ENCODE data around the gene VAPB.
A peak's percentile ranks its signal among the peaks of the same experiment; 100 is the strongest.

VAPB gene

GRCh38 chr20:58378704-58379103 lies 10.3 kb upstream of the VAPB start:
- no peak overlapping the region for H3K9ac ChIP-seq (ENCODE audit: low read depth, low read length)
- no peak overlapping the region for H3K27ac ChIP-seq (ENCODE audit: low read depth, low read length)
- H3K27me3 ChIP-seq (ENCODE audit: insufficient read depth, low read length), result no peaks in the 10 kb centered on the region
- peaks cover 24% of the 10 kb centered on the region for H3K4me1 ChIP-seq (ENCODE audit: insufficient read depth, low read length)
- H3K9me3 ChIP-seq (ENCODE audit: insufficient read depth, low read depth, low read length), result peaks cover 15% of the 10 kb centered on the region
- no peaks in the 10 kb centered on the region for H3K36me3 ChIP-seq (ENCODE audit: insufficient read depth, low read length)
- H3K4me3 ChIP-seq (ENCODE audit: low read length), result no peak overlapping the region
- WGBS, result 69% methylated on average over 1 of the region's 3 CpGs

DNA sequence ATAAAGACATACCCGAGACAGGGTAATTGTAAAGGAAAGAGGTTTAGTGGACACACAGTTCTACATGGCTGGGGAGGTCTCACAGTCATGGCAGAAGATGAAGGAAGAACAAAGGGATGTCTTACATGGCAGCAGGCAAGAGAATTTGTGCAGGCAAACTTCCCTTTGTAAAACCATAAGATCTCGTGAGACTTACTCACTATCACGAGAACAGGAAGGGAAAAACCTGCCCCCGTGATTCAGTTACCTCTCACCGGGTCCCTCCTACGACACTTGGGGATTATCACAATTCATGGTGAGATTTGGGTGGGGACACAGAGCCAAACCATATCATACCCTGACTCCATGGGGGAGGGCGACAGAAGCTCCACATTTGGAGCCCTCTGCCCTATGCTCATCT lies 7.4 kb upstream of the VAPB start:
- WGBS, result 97% methylated on average over 7 of the region's 7 CpGs
- H3K27me3 ChIP-seq (ENCODE audit: insufficient read depth, low read length), result no peaks in the 10 kb centered on the region
- peaks cover 15% of the 10 kb centered on the region for H3K9me3 ChIP-seq (ENCODE audit: insufficient read depth, low read depth, low read length)
- H3K4me3 ChIP-seq (ENCODE audit: low read length), result no peak overlapping the region
- H3K27ac ChIP-seq (ENCODE audit: low read depth, low read length), result no peak overlapping the region
- H3K4me1 ChIP-seq (ENCODE audit: insufficient read depth, low read length), result peaks cover under 1% of the 10 kb centered on the region; the same call in 1 of the 2 replicates
- H3K9ac ChIP-seq (ENCODE audit: low read depth, low read length), result no peak overlapping the region
- no peaks in the 10 kb centered on the region for H3K36me3 ChIP-seq (ENCODE audit: insufficient read depth, low read length)

- Histone ChIP-seq H3K4me3 (ENCODE audit: low read length) (no peak overlapping the region), H3K27me3 (ENCODE audit: insufficient read depth, low read length) (no peaks in the 10 kb centered on the region), H3K27ac (ENCODE audit: low read depth, low read length) (no peak overlapping the region), H3K4me1 (ENCODE audit: insufficient read depth, low read length) (no peaks in the 10 kb centered on the region; the same call in 1 of the 2 replicates), H3K36me3 (ENCODE audit: insufficient read depth, low read length) (no peaks in the 10 kb centered on the region), H3K9ac (ENCODE audit: low read depth, low read length) (no peak overlapping the region), H3K9me3 (ENCODE audit: insufficient read depth, low read depth, low read length) (peaks cover 15% of the 10 kb centered on the region)
- 92% methylated on average over 3 of the region's 4 CpGs for WGBS
These were observed 6.9 kb upstream of the VAPB start for GRCh38 chr20:58382096-58382495.

DNA sequence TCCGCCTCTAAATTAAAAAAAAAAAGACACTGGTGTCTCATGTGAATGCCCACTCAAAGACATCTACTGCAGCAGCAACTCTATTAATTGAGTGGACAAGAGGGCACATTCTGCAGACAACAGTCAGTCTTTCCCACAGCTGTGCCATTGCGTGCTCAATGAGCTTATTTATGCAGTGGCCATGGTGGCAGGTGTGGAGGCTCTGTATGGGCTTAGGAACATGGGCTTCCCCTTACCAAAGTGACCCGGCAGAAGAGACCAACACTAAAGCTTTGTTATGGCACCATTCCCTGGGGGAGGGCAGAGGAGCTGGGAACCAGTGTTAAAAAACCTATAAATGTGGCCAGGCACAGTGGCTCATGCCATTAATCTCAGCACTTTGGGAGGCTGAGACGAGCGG lies 4.2 kb upstream of the VAPB start:
- H3K36me3 ChIP-seq (ENCODE audit: insufficient read depth, low read length), result no peaks in the 10 kb centered on the region
- no peak overlapping the region for H3K27ac ChIP-seq (ENCODE audit: low read depth, low read length)
- peaks cover 2% of the 10 kb centered on the region for H3K4me1 ChIP-seq (ENCODE audit: insufficient read depth, low read length)
- H3K9me3 ChIP-seq (ENCODE audit: insufficient read depth, low read depth, low read length), result peaks cover 15% of the 10 kb centered on the region
- no peak overlapping the region for H3K4me3 ChIP-seq (ENCODE audit: low read length)
- H3K9ac ChIP-seq (ENCODE audit: low read depth, low read length), result no peak overlapping the region
- no peaks in the 10 kb centered on the region for H3K27me3 ChIP-seq (ENCODE audit: insufficient read depth, low read length)
- WGBS, result 87% methylated on average over 5 of the region's 5 CpGs

- WGBS, result 100% methylated on average over 1 of the region's 4 CpGs
- Histone ChIP-seq H3K9me3 (ENCODE audit: insufficient read depth, low read depth, low read length) (no peaks in the 10 kb centered on the region), H3K9ac (ENCODE audit: low read depth, low read length) (peak overlapping the region; percentile 31; the same call in 1 of the 2 replicates), H3K36me3 (ENCODE audit: insufficient read depth, low read length) (peaks cover 23% of the 10 kb centered on the region; the same call in 1 of the 2 replicates), H3K27me3 (ENCODE audit: insufficient read depth, low read length) (no peaks in the 10 kb centered on the region), H3K4me1 (ENCODE audit: insufficient read depth, low read length) (peaks cover 11% of the 10 kb centered on the region), H3K27ac (ENCODE audit: low read depth, low read length) (no peak overlapping the region), H3K4me3 (ENCODE audit: low read length) (peak overlapping the region; percentile 71)
These were observed 914 bp upstream of the VAPB start for GRCh38 chr20:58388028-58388601.

- WGBS, result under 1% methylated on average over 56 of the region's 56 CpGs
- Histone ChIP-seq H3K36me3 (ENCODE audit: insufficient read depth, low read length) (peaks cover 23% of the 10 kb centered on the region; the same call in 1 of the 2 replicates), H3K9ac (ENCODE audit: low read depth, low read length) (peak overlapping the region; percentile 87), H3K27ac (ENCODE audit: low read depth, low read length) (peak overlapping the region; percentile 86), H3K27me3 (ENCODE audit: insufficient read depth, low read length) (no peaks in the 10 kb centered on the region), H3K4me3 (ENCODE audit: low read length) (peak overlapping the region; percentile 73), H3K4me1 (ENCODE audit: insufficient read depth, low read length) (peaks cover 11% of the 10 kb centered on the region), H3K9me3 (ENCODE audit: insufficient read depth, low read depth, low read length) (no peaks in the 10 kb centered on the region)
These were observed 417 bp downstream of the VAPB start for GRCh38 chr20:58389324-58389967.

- peaks cover 23% of the 10 kb centered on the region; the same call in 1 of the 2 replicates for H3K36me3 ChIP-seq (ENCODE audit: insufficient read depth, low read length)
- H3K27ac ChIP-seq (ENCODE audit: low read depth, low read length), result no peak overlapping the region
- no peaks in the 10 kb centered on the region for H3K9me3 ChIP-seq (ENCODE audit: insufficient read depth, low read depth, low read length)
- no peaks in the 10 kb centered on the region for H3K27me3 ChIP-seq (ENCODE audit: insufficient read depth, low read length)
- peak overlapping the region; percentile 87; the same call in 1 of the 2 replicates for H3K9ac ChIP-seq (ENCODE audit: low read depth, low read length)
- peak overlapping the region; percentile 73 for H3K4me3 ChIP-seq (ENCODE audit: low read length)
- WGBS, result 78% methylated on average over 17 of the region's 17 CpGs
- H3K4me1 ChIP-seq (ENCODE audit: insufficient read depth, low read length), result peaks cover 11% of the 10 kb centered on the region
These were observed 1.1 kb downstream of the VAPB start for GRCh38 chr20:58389968-58390658.

- H3K4me3 ChIP-seq (ENCODE audit: low read length), result peak overlapping the region; percentile 73; the same call in 1 of the 2 replicates
- H3K27me3 ChIP-seq (ENCODE audit: insufficient read depth, low read length), result no peaks in the 10 kb centered on the region
- H3K4me1 ChIP-seq (ENCODE audit: insufficient read depth, low read length), result peaks cover 14% of the 10 kb centered on the region
- H3K9me3 ChIP-seq (ENCODE audit: insufficient read depth, low read depth, low read length), result no peaks in the 10 kb centered on the region
- H3K9ac ChIP-seq (ENCODE audit: low read depth, low read length), result no peak overlapping the region
- peaks cover 23% of the 10 kb centered on the region; the same call in 1 of the 2 replicates for H3K36me3 ChIP-seq (ENCODE audit: insufficient read depth, low read length)
- no peak overlapping the region for H3K27ac ChIP-seq (ENCODE audit: low read depth, low read length)
- 97% methylated on average over 8 of the region's 8 CpGs for WGBS
These were observed 1.6 kb downstream of the VAPB start for GRCh38 chr20:58390659-58391035.

DNA sequence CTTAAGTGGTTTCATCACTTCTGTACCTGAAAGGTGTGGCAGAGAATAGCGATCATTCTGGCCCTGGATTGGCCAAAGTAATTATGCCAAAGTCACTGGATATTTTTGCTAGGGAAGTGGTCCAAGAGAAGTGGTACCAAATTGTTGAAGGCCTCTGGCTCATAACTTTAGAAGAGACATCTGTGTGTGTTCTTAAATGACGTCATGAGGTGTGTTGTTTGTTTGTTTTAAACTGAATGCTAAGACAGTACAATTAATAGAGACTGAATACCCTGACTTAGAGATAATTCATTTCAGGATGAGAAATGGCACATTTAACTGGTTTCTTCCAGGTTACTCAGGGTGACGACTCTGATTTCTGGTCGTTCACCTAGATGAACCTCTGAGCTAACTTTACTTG lies 3.3 kb downstream of the VAPB start:
- peaks cover 16% of the 10 kb centered on the region for H3K4me1 ChIP-seq (ENCODE audit: insufficient read depth, low read length)
- H3K36me3 ChIP-seq (ENCODE audit: insufficient read depth, low read length), result peaks cover 23% of the 10 kb centered on the region; the same call in 1 of the 2 replicates
- no peak overlapping the region for H3K27ac ChIP-seq (ENCODE audit: low read depth, low read length)
- H3K9me3 ChIP-seq (ENCODE audit: insufficient read depth, low read depth, low read length), result no peaks in the 10 kb centered on the region
- H3K27me3 ChIP-seq (ENCODE audit: insufficient read depth, low read length), result no peaks in the 10 kb centered on the region
- 94% methylated on average over 4 of the region's 4 CpGs for WGBS
- no peak overlapping the region for H3K9ac ChIP-seq (ENCODE audit: low read depth, low read length)
- H3K4me3 ChIP-seq (ENCODE audit: low read length), result no peak overlapping the region

GRCh38 chr20:58393299-58393698 lies 4.3 kb downstream of the VAPB start:
- no peak overlapping the region for H3K9ac ChIP-seq (ENCODE audit: low read depth, low read length)
- H3K4me1 ChIP-seq (ENCODE audit: insufficient read depth, low read length), result peaks cover 16% of the 10 kb centered on the region
- H3K27me3 ChIP-seq (ENCODE audit: insufficient read depth, low read length), result no peaks in the 10 kb centered on the region
- H3K9me3 ChIP-seq (ENCODE audit: insufficient read depth, low read depth, low read length), result no peaks in the 10 kb centered on the region
- H3K4me3 ChIP-seq (ENCODE audit: low read length), result no peak overlapping the region
- 90% methylated on average over 2 of the region's 3 CpGs for WGBS
- H3K27ac ChIP-seq (ENCODE audit: low read depth, low read length), result no peak overlapping the region
- peaks cover 23% of the 10 kb centered on the region for H3K36me3 ChIP-seq (ENCODE audit: insufficient read depth, low read length)

DNA sequence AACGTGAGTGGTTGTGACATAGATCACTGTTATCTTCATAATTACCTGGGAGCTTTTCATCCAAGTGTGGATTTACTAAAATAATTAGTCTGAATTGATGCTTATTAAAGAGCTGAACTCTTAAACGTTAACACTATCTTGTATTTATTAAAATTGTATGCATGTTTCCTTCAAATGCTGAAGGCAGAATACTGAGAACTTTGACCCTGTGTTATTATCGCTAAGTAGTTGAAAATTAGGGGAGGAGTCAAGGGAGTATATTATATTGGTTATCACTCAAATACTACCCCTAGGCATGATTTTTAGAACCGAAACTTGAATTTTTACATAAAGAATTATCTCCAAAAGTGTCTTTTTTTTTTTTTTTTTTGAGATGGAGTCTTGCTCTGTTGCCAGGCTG lies 5.8 kb downstream of the VAPB start:
- Histone ChIP-seq H3K27ac (ENCODE audit: low read depth, low read length) (no peak overlapping the region), H3K4me3 (ENCODE audit: low read length) (no peak overlapping the region), H3K9ac (ENCODE audit: low read depth, low read length) (no peak overlapping the region), H3K36me3 (ENCODE audit: insufficient read depth, low read length) (peaks cover 23% of the 10 kb centered on the region), H3K9me3 (ENCODE audit: insufficient read depth, low read depth, low read length) (no peaks in the 10 kb centered on the region), H3K27me3 (ENCODE audit: insufficient read depth, low read length) (no peaks in the 10 kb centered on the region), H3K4me1 (ENCODE audit: insufficient read depth, low read length) (peaks cover 17% of the 10 kb centered on the region)
- WGBS, result 100% methylated on average over 1 of the region's 4 CpGs
